Stimulated activated CD4-positive, alpha-beta T cell treated with anti-CD3 and anti-CD28 coated beads, TNF-alpha, amount 100 ng/mL, for 24 hours (primary cell): Measurements from ENCODE around the gene HMGCR.

Source experiments
- DNase-seq, 3 experiments: peaks; one replicate each; pipeline ENCODE4 v3.0.0-alpha.2; 2020; ENCODE audit warnings: low read depth in 3 of 3

HMGCR gene

GRCh38 chr5:75381456-75381855 is 44.4 kb downstream of the HMGCR start:
- no peak for DNase-seq

GRCh38 chr5:75384218-75384617 is 47.2 kb downstream of the HMGCR start:
- no peak for DNase-seq

- no peak for DNase-seq
These were observed 50.8 kb downstream of the HMGCR start for GRCh38 chr5:75387806-75388205.

GRCh38 chr5:75389430-75389829 is 52.4 kb downstream of the HMGCR start:
- DNase-seq: no peak

- DNase-seq: no peak
These were observed 58.3 kb downstream of the HMGCR start for GRCh38 chr5:75395277-75395676.

- no peak for DNase-seq
These were observed 68.3 kb downstream of the HMGCR start for GRCh38 chr5:75405296-75405695.
